Fibroblast of peridontal ligament (primary cell): ENCODE results near the gene ACAN.

Source experiments
- DNase-seq: peaks from one replicate; pipeline ENCODE4 v3.0.0-alpha.2; 2010; ENCODE audit errors: extremely low read depth

The ACAN gene

GRCh38 chr15:88901508-88902220 lies 98.4 kb downstream of the ACAN start:
- DNase-seq, result no peak

GRCh38 chr15:88902221-88902835 lies 99.1 kb downstream of the ACAN start:
- DNase-seq, result no peak

- no peak for DNase-seq
Measured at GRCh38 chr15:88902846-88903245, 99.6 kb downstream of the ACAN start.

GRCh38 chr15:88904257-88904623 lies 101.0 kb downstream of the ACAN start:
- DNase-seq, result no peak

GRCh38 chr15:88904624-88905327 lies 101.5 kb downstream of the ACAN start:
- DNase-seq, result peak; percentile 83

GRCh38 chr15:88905576-88905975 lies 102.3 kb downstream of the ACAN start:
- no peak for DNase-seq

GRCh38 chr15:88906130-88906529 lies 102.9 kb downstream of the ACAN start:
- no peak for DNase-seq

GRCh38 chr15:88906551-88906950 lies 103.3 kb downstream of the ACAN start:
- DNase-seq, result no peak

GRCh38 chr15:88907111-88907510 lies 103.9 kb downstream of the ACAN start:
- no peak for DNase-seq

GRCh38 chr15:88908123-88908522 lies 104.9 kb downstream of the ACAN start:
- DNase-seq, result no peak

- DNase-seq, result no peak
Measured at GRCh38 chr15:88908697-88909621, 105.7 kb downstream of the ACAN start.

GRCh38 chr15:88909956-88910831 lies 107.0 kb downstream of the ACAN start:
- DNase-seq, result no peak

- no peak for DNase-seq
Measured at GRCh38 chr15:88911766-88912118, 108.5 kb downstream of the ACAN start.

- DNase-seq, result peak; percentile 27
Measured at GRCh38 chr15:88912500-88912921, 109.3 kb downstream of the ACAN start.

GRCh38 chr15:88913017-88913849 lies 110.0 kb downstream of the ACAN start, which contains the start of gene MFGE8:
TSS of gene MFGE8 (minus strand) at chr15:88913379. CDS start at chr15:88913319, 60 bp downstream.
- DNase-seq, result peak; percentile 30

GRCh38 chr15:88913850-88914169 lies 110.6 kb downstream of the ACAN start:
- DNase-seq, result no peak

GRCh38 chr15:88915354-88915753 lies 112.1 kb downstream of the ACAN start:
- DNase-seq, result no peak

GRCh38 chr15:88917760-88918159 lies 114.5 kb downstream of the ACAN start:
- DNase-seq, result no peak

- peak; percentile 99 for DNase-seq
Measured at GRCh38 chr15:88918738-88919137, 115.5 kb downstream of the ACAN start.
